ENCODE measurements around the gene SHISA9. TPM values are rescaled to one million over a fixed set of nuclear protein-coding genes. Genes with fewer than 3 reads are reported as not detected.

The SHISA9 gene
- total and polyA plus RNA-seq, 3 experiments from 2014 or later, result 0.04 to 0.35 TPM; not detected in 1

- Mint-ChIP-seq H3K4me1 (no peaks in the 10 kb centered on the region), H3K27ac (no peak overlapping the region), H3K9me3 (peaks cover 0 to 3% (median 0%) of the 10 kb centered on the region in 5 donors), H3K27me3 (peaks cover 7 to 19% of the 10 kb centered on the region in 2 donors), H3K4me3 (no peak overlapping the region), H3K36me3 (no peaks in the 10 kb centered on the region)
- ChIA-PET POLR2A (no interaction called here), CTCF (no interaction called here)
- no peak overlapping the region for H3K4me3 ChIP-seq (ENCODE audit: low read length)
- H3K27me3 ChIP-seq (ENCODE audit: insufficient read depth, low read length, poor library complexity, severe bottlenecking), result no peaks in the 10 kb centered on the region
- DNase-seq, result no peak
- H3K36me3 ChIP-seq (ENCODE audit: insufficient read depth, low read length), result no peaks in the 10 kb centered on the region
- H3K4me1 ChIP-seq (ENCODE audit: insufficient read depth, low read length), result no peaks in the 10 kb centered on the region
- no peak overlapping the region for H3K27ac ChIP-seq (ENCODE audit: low read depth, low read length)
- no peaks in the 10 kb centered on the region for H3K9me3 ChIP-seq (ENCODE audit: low read length)
Measured at GRCh38 chr16:12869698-12870427, 31.5 kb upstream of the SHISA9 start.

- Mint-ChIP-seq H3K27me3 (peaks cover 7 to 12% of the 10 kb centered on the region in 2 donors), H3K4me3 (no peak overlapping the region), H3K27ac (peak overlapping the region in 1 of 8 donors; percentile 11), H3K9me3 (peaks cover 0 to 3% (median 0%) of the 10 kb centered on the region in 5 donors), H3K36me3 (no peaks in the 10 kb centered on the region), H3K4me1 (no peaks in the 10 kb centered on the region)
- Histone ChIP-seq H3K27ac (ENCODE audit: low read depth, low read length) (no peak overlapping the region), H3K27me3 (ENCODE audit: insufficient read depth, low read length, poor library complexity, severe bottlenecking) (no peaks in the 10 kb centered on the region), H3K4me1 (ENCODE audit: insufficient read depth, low read length) (no peaks in the 10 kb centered on the region), H3K9me3 (ENCODE audit: low read length) (no peaks in the 10 kb centered on the region), H3K4me3 (ENCODE audit: low read length) (no peak overlapping the region), H3K36me3 (ENCODE audit: insufficient read depth, low read length) (no peaks in the 10 kb centered on the region)
- CTCF ChIA-PET, result no interaction called here
- POLR2A ChIA-PET, result no interaction called here
- no peak for DNase-seq
Measured at GRCh38 chr16:12871784-12872183, 29.6 kb upstream of the SHISA9 start.

- H3K27ac Mint-ChIP-seq, result no peak overlapping the region
- DNase-seq, result no peak
- H3K9me3 ChIP-seq (ENCODE audit: low read length), result no peaks in the 10 kb centered on the region
- H3K4me3 Mint-ChIP-seq, result no peak overlapping the region
- no peaks in the 10 kb centered on the region for H3K36me3 Mint-ChIP-seq
- H3K27ac ChIP-seq (ENCODE audit: low read depth, low read length), result no peak overlapping the region
- H3K4me1 ChIP-seq (ENCODE audit: insufficient read depth, low read length), result no peaks in the 10 kb centered on the region
- no peaks in the 10 kb centered on the region for H3K36me3 ChIP-seq (ENCODE audit: insufficient read depth, low read length)
- H3K9me3 Mint-ChIP-seq, result peaks cover 0 to 5% (median 0%) of the 10 kb centered on the region in 5 donors
- H3K4me1 Mint-ChIP-seq, result no peaks in the 10 kb centered on the region
- ChIA-PET POLR2A (no interaction called here), CTCF (no interaction called here)
- peaks cover 5 to 18% of the 10 kb centered on the region in 2 donors for H3K27me3 Mint-ChIP-seq
- no peak overlapping the region for H3K4me3 ChIP-seq (ENCODE audit: low read length)
- no peaks in the 10 kb centered on the region for H3K27me3 ChIP-seq (ENCODE audit: insufficient read depth, low read length, poor library complexity, severe bottlenecking)
Measured at GRCh38 chr16:12874186-12874585, 27.2 kb upstream of the SHISA9 start.

- ChIA-PET CTCF (no interaction called here), POLR2A (no interaction called here)
- DNase-seq, result no peak
- no peaks in the 10 kb centered on the region for H3K4me1 ChIP-seq (ENCODE audit: insufficient read depth, low read length)
- Mint-ChIP-seq H3K4me1 (no peaks in the 10 kb centered on the region), H3K4me3 (no peak overlapping the region), H3K27me3 (peaks cover 5 to 17% of the 10 kb centered on the region in 2 donors), H3K9me3 (peaks cover 0 to 2% (median 0%) of the 10 kb centered on the region in 5 donors), H3K36me3 (no peaks in the 10 kb centered on the region), H3K27ac (no peak overlapping the region)
- no peak overlapping the region for H3K27ac ChIP-seq (ENCODE audit: low read depth, low read length)
- H3K27me3 ChIP-seq (ENCODE audit: insufficient read depth, low read length, poor library complexity, severe bottlenecking), result no peaks in the 10 kb centered on the region
- no peaks in the 10 kb centered on the region for H3K36me3 ChIP-seq (ENCODE audit: insufficient read depth, low read length)
- no peaks in the 10 kb centered on the region for H3K9me3 ChIP-seq (ENCODE audit: low read length)
- H3K4me3 ChIP-seq (ENCODE audit: low read length), result no peak overlapping the region
Measured at GRCh38 chr16:12876778-12877177, 24.6 kb upstream of the SHISA9 start.

GRCh38 chr16:12878973-12879372, 22.4 kb upstream of the SHISA9 start:
- no peak overlapping the region for H3K4me3 ChIP-seq (ENCODE audit: low read length)
- no peaks in the 10 kb centered on the region for H3K36me3 Mint-ChIP-seq
- H3K27ac ChIP-seq (ENCODE audit: low read depth, low read length), result no peak overlapping the region
- H3K4me1 ChIP-seq (ENCODE audit: insufficient read depth, low read length), result no peaks in the 10 kb centered on the region
- peaks cover 0 to 6% (median 2%) of the 10 kb centered on the region in 5 donors for H3K9me3 Mint-ChIP-seq
- DNase-seq, result no peak
- H3K4me1 Mint-ChIP-seq, result no peaks in the 10 kb centered on the region
- ChIA-PET POLR2A (no interaction called here), CTCF (no interaction called here)
- no peaks in the 10 kb centered on the region for H3K27me3 ChIP-seq (ENCODE audit: insufficient read depth, low read length, poor library complexity, severe bottlenecking)
- H3K4me3 Mint-ChIP-seq, result no peak overlapping the region
- no peaks in the 10 kb centered on the region for H3K9me3 ChIP-seq (ENCODE audit: low read length)
- peaks cover 5 to 13% of the 10 kb centered on the region in 2 donors for H3K27me3 Mint-ChIP-seq
- no peak overlapping the region for H3K27ac Mint-ChIP-seq
- no peaks in the 10 kb centered on the region for H3K36me3 ChIP-seq (ENCODE audit: insufficient read depth, low read length)

- Histone ChIP-seq H3K27ac (ENCODE audit: low read depth, low read length) (no peak overlapping the region), H3K4me1 (ENCODE audit: insufficient read depth, low read length) (no peaks in the 10 kb centered on the region), H3K9me3 (ENCODE audit: low read length) (no peaks in the 10 kb centered on the region), H3K27me3 (ENCODE audit: insufficient read depth, low read length, poor library complexity, severe bottlenecking) (no peaks in the 10 kb centered on the region), H3K4me3 (ENCODE audit: low read length) (no peak overlapping the region), H3K36me3 (ENCODE audit: insufficient read depth, low read length) (no peaks in the 10 kb centered on the region)
- DNase-seq, result no peak
- no peak overlapping the region for H3K4me3 Mint-ChIP-seq
- ChIA-PET POLR2A (no interaction called here), CTCF (no interaction called here)
- H3K27ac Mint-ChIP-seq, result no peak overlapping the region
- H3K9me3 Mint-ChIP-seq, result peaks cover 0 to 6% (median 2%) of the 10 kb centered on the region in 5 donors
- no peaks in the 10 kb centered on the region for H3K36me3 Mint-ChIP-seq
- peaks cover 5 to 9% of the 10 kb centered on the region in 2 donors for H3K27me3 Mint-ChIP-seq
- no peaks in the 10 kb centered on the region for H3K4me1 Mint-ChIP-seq
Measured at GRCh38 chr16:12879812-12880211, 21.6 kb upstream of the SHISA9 start.

GRCh38 chr16:12881182-12881581, 20.2 kb upstream of the SHISA9 start:
- Mint-ChIP-seq H3K36me3 (no peaks in the 10 kb centered on the region), H3K9me3 (peaks cover 0 to 6% (median 2%) of the 10 kb centered on the region in 5 donors), H3K4me1 (no peaks in the 10 kb centered on the region), H3K4me3 (no peak overlapping the region), H3K27ac (no peak overlapping the region), H3K27me3 (peaks cover 5 to 9% of the 10 kb centered on the region in 2 donors)
- H3K27ac ChIP-seq (ENCODE audit: low read depth, low read length), result no peak overlapping the region
- H3K4me3 ChIP-seq (ENCODE audit: low read length), result no peak overlapping the region
- POLR2A ChIA-PET, result no interaction called here
- no peaks in the 10 kb centered on the region for H3K27me3 ChIP-seq (ENCODE audit: insufficient read depth, low read length, poor library complexity, severe bottlenecking)
- H3K9me3 ChIP-seq (ENCODE audit: low read length), result no peaks in the 10 kb centered on the region
- no peaks in the 10 kb centered on the region for H3K4me1 ChIP-seq (ENCODE audit: insufficient read depth, low read length)
- CTCF ChIA-PET, result no interaction called here
- no peak for DNase-seq
- no peaks in the 10 kb centered on the region for H3K36me3 ChIP-seq (ENCODE audit: insufficient read depth, low read length)

GRCh38 chr16:12881740-12882139, 19.7 kb upstream of the SHISA9 start:
- Histone ChIP-seq H3K4me3 (ENCODE audit: low read length) (no peak overlapping the region), H3K36me3 (ENCODE audit: insufficient read depth, low read length) (no peaks in the 10 kb centered on the region), H3K27me3 (ENCODE audit: insufficient read depth, low read length, poor library complexity, severe bottlenecking) (no peaks in the 10 kb centered on the region), H3K27ac (ENCODE audit: low read depth, low read length) (no peak overlapping the region), H3K4me1 (ENCODE audit: insufficient read depth, low read length) (no peaks in the 10 kb centered on the region), H3K9me3 (ENCODE audit: low read length) (no peaks in the 10 kb centered on the region)
- ChIA-PET POLR2A (no interaction called here), CTCF (no interaction called here)
- DNase-seq, result no peak
- Mint-ChIP-seq H3K4me3 (no peak overlapping the region), H3K4me1 (no peaks in the 10 kb centered on the region), H3K27ac (no peak overlapping the region), H3K27me3 (peaks cover 5 to 9% of the 10 kb centered on the region in 2 donors), H3K9me3 (peaks cover 0 to 6% (median 2%) of the 10 kb centered on the region in 5 donors), H3K36me3 (no peaks in the 10 kb centered on the region)
